SK-N-SH (cell line): ENCODE measurements around the gene SERTM1. TPM values are rescaled to one million over a fixed set of nuclear protein-coding genes. Genes with fewer than 3 reads are reported as not detected.

ENCODE experiments used
- CTCF ChIA-PET: fragments of 300-600, 350-600 bp; formaldehyde crosslinking; extraction: SDS; loops from one replicate; lab custom pipeline; 2021; lab: Yijun Ruan, JAX
- POLR2A ChIA-PET: fragments of 350-600 bp; sonication (Branson Sonifier 250); formaldehyde crosslinking; extraction: SDS; loops from one replicate; lab custom pipeline; 2020; ENCODE audit warnings: antibody characterized with exemption, inconsistent platforms; lab: Yijun Ruan, JAX
- DNase-seq: peaks from one replicate; pipeline ENCODE4 v3.0.0; 2012
- H2AFZ ChIP-seq: fragments of 200-600 bp; sonication (generic); 2 replicates; pipeline ENCODE4 v1.8.1; 2016; ENCODE audit warnings: antibody characterized with exemption, mild to moderate bottlenecking, low read depth
- H3F3A ChIP-seq: fragments of 200-600 bp; sonication (generic); replicated peaks from 2 replicates; pipeline ENCODE3; 2016; ENCODE audit warnings: antibody characterized with exemption, mild to moderate bottlenecking; ENCODE audit not compliant: insufficient read depth
- H3K27ac ChIP-seq, 2 experiments: fragments of 200-500 bp in 1 of 2; fragments of 200-600 bp in 1 of 2; sonication (Bioruptor generic) in 1 of 2; sonication (generic), shearing (Covaris generic) in 1 of 2; 2 replicates each; pipeline versions ENCODE4 v1.5.1 to v1.6.1; 2014 to 2016; ENCODE audit warnings: low read depth in 2 of 2, inconsistent platforms in 1 of 2, low read length in 1 of 2, mild to moderate bottlenecking in 1 of 2, mixed read lengths in 1 of 2
- H3K27me3 ChIP-seq: fragments of 200-600 bp; sonication (generic), shearing (Covaris generic); 2 replicates; pipeline ENCODE4 v1.6.1; 2016; ENCODE audit warnings: mixed run types; ENCODE audit not compliant: insufficient read depth
- H3K36me3 ChIP-seq, 2 experiments: fragments of 200-500 bp in 1 of 2; fragments of 200-600 bp in 1 of 2; sonication (Bioruptor generic) in 1 of 2; sonication (generic) in 1 of 2; replicated peaks in 1 of 2; 2 replicates each; pipeline versions ENCODE3 to v1.5.1; 2014 to 2016; ENCODE audit warnings: low read length in 1 of 2, mild to moderate bottlenecking in 1 of 2; ENCODE audit not compliant: insufficient read depth in 2 of 2, control insufficient read depth in 1 of 2
- H3K4me1 ChIP-seq, 2 experiments: fragments of 200-500 bp in 1 of 2; fragments of 200-600 bp in 1 of 2; sonication (Bioruptor generic) in 1 of 2; sonication (generic), shearing (Covaris generic) in 1 of 2; 2 replicates each; pipeline versions ENCODE4 v1.5.1 to v1.6.1; 2014 to 2016; ENCODE audit warnings: low read depth in 1 of 2, low read length in 1 of 2, mixed run types in 1 of 2; ENCODE audit not compliant: insufficient read depth in 2 of 2, control insufficient read depth in 1 of 2
- H3K4me2 ChIP-seq: fragments of 200-600 bp; sonication (generic), shearing (Covaris generic); 2 replicates; pipeline ENCODE4 v1.6.1; 2017; ENCODE audit warnings: mixed run types
- H3K4me3 ChIP-seq, 2 experiments: fragments of 200-500 bp in 1 of 2; fragments of 200-600 bp in 1 of 2; sonication (Bioruptor generic) in 1 of 2; sonication (generic), shearing (Covaris generic) in 1 of 2; 2 replicates each; pipeline versions ENCODE4 v1.5.1 to v1.8.1; 2014 to 2016; ENCODE audit warnings: low read depth in 2 of 2, inconsistent platforms in 1 of 2, low read length in 1 of 2, mild to moderate bottlenecking in 1 of 2, mixed read lengths in 1 of 2, moderate library complexity in 1 of 2
- H3K79me2 ChIP-seq: fragments of 200-600 bp; sonication (generic); 2 replicates; pipeline ENCODE4 v1.8.1; 2017; ENCODE audit warnings: mild to moderate bottlenecking; ENCODE audit not compliant: insufficient read depth
- H3K9ac ChIP-seq: fragments of 200-600 bp; sonication (generic); 2 replicates; pipeline ENCODE4 v1.6.1; 2017; ENCODE audit warnings: mixed run types
- H3K9me2 ChIP-seq: fragments of 200-600 bp; sonication (generic); 2 replicates; pipeline ENCODE4 v1.6.1; 2017; ENCODE audit warnings: mixed run types
- H3K9me3 ChIP-seq: fragments of 200-600 bp; sonication (generic); 2 replicates; pipeline ENCODE4 v1.6.1; 2017; ENCODE audit warnings: mixed run types, mild to moderate bottlenecking, moderate library complexity
- H4K20me1 ChIP-seq: fragments of 200-600 bp; sonication (generic); 2 replicates; pipeline ENCODE4 v1.6.1; 2017; ENCODE audit warnings: mild to moderate bottlenecking, mixed run types; ENCODE audit not compliant: insufficient read depth
- CHD2 ChIP-seq: fragments of 150-350 bp; IDR thresholded peaks from 2 replicates; pipeline ENCODE4 v1.6.1; 2018; ENCODE audit warnings: low read length; ENCODE audit not compliant: partially characterized antibody
- ELF1 ChIP-seq: IDR thresholded peaks from 2 replicates; pipeline ENCODE4 v1.4.0; 2012
- EZH2phosphoT487 ChIP-seq: fragments of 200-600 bp; sonication (generic); IDR thresholded peaks from 2 replicates; pipeline ENCODE4 v1.6.1; 2017; ENCODE audit warnings: low read depth, mixed run types, mild to moderate bottlenecking, antibody characterized with exemption, moderate library complexity, borderline replicate concordance
- FOXJ3 ChIP-seq: sonication (generic); formaldehyde crosslinking; IDR thresholded peaks from 2 replicates; pipeline ENCODE4 v1.5.1; 2020; ENCODE audit warnings: mild to moderate bottlenecking, missing genetic modification reagents
- GABPA ChIP-seq: IDR thresholded peaks from 2 replicates; pipeline ENCODE4 v1.4.0; 2012; ENCODE audit warnings: low read depth, mild to moderate bottlenecking
- GATA2 ChIP-seq: sonication (generic); formaldehyde crosslinking; IDR thresholded peaks from 2 replicates; pipeline ENCODE4 v1.5.0; 2020; ENCODE audit warnings: mild to moderate bottlenecking, missing genetic modification reagents
- MAX ChIP-seq: IDR thresholded peaks from 2 replicates; pipeline ENCODE4 v1.4.0; 2012; ENCODE audit warnings: low read depth
- NFIC ChIP-seq: IDR thresholded peaks from 2 replicates; pipeline ENCODE4 v1.4.0; 2012; ENCODE audit warnings: borderline replicate concordance
- POLR2AphosphoS5 ChIP-seq: IDR thresholded peaks from 2 replicates; pipeline ENCODE4 v1.6.1; 2012; ENCODE audit warnings: low read depth, low read length
- RAD21 ChIP-seq: IDR thresholded peaks from 2 replicates; pipeline ENCODE4 v1.6.1; 2012; ENCODE audit warnings: mild to moderate bottlenecking, low read length
- RFX5 ChIP-seq: IDR thresholded peaks from 2 replicates; pipeline ENCODE4 v1.6.1; 2012; ENCODE audit warnings: mild to moderate bottlenecking, improper control_type of control experiment, low read length
- RXRA ChIP-seq: IDR thresholded peaks from 2 replicates; pipeline ENCODE4 v1.4.0; 2012; ENCODE audit warnings: low read depth, mild to moderate bottlenecking, borderline replicate concordance
- SMC3 ChIP-seq: IDR thresholded peaks from 2 replicates; pipeline ENCODE4 v1.6.1; 2012; ENCODE audit warnings: low read depth, low read length, improper control_type of control experiment
- TAF1 ChIP-seq: IDR thresholded peaks from 2 replicates; pipeline ENCODE4 v1.6.1; 2012; ENCODE audit warnings: low read depth, mild to moderate bottlenecking, low read length, moderate library complexity, borderline replicate concordance
- USF1 ChIP-seq: IDR thresholded peaks from 2 replicates; pipeline ENCODE4 v1.4.0; 2012; ENCODE audit warnings: low read depth, borderline replicate concordance
- USF2 ChIP-seq: fragments of 150-350 bp; IDR thresholded peaks from 2 replicates; pipeline ENCODE4 v1.6.1; 2017; ENCODE audit warnings: antibody characterized with exemption, low read length, low read depth, borderline replicate concordance
- WGBS: methylation state at CpG from one replicate; pipeline ENCODE4 v1.1.6; 2017; ENCODE audit warnings: low lambda C conversion rate; 5-methylcytosine and 5-hydroxymethylcytosine counted together
- polyA plus RNA-seq, 3 experiments: library from polyadenylated mRNA; depleted of rRNA; stranded (reverse); fragments of >200 nt; gene quantifications; 2 replicates each; pipeline ENCODE4 v1.2.3, GENCODE V29; 2012
- TF ChIP-seq, protein P1 (sequence below): IDR thresholded peaks from 2 replicates; pipeline ENCODE4; 2012
- TF ChIP-seq, protein P2 (sequence below): fragments of 200-600 bp; sonication (generic); IDR thresholded peaks from 2 replicates; pipeline ENCODE4 v1.6.1; 2017; ENCODE audit warnings: antibody characterized with exemption, mild to moderate bottlenecking, moderate library complexity

Gene SERTM1
- polyA plus RNA-seq, 1 of the 3 experiments (the other 2 are of a cell fraction): 0.05 TPM

- Histone ChIP-seq H3K9me3 (no peaks in the 10 kb centered on the region), H3K4me1 (peaks cover 0 to 12% of the 10 kb centered on the region in 2 experiments; a peak in 1 of 4 replicates)
Observed at GRCh38 chr13:36718686-36719085, 44.9 kb downstream of the SERTM1 start.

GRCh38 chr13:36724141-36724540 lies 50.3 kb downstream of the SERTM1 start:
- Histone ChIP-seq H3K27ac (no peak overlapping the region), H3F3A (no peaks in the 10 kb centered on the region), H3K27me3 (no peaks in the 10 kb centered on the region), H3K4me2 (no peak overlapping the region), H3K9me3 (no peaks in the 10 kb centered on the region), H3K9me2 (no peaks in the 10 kb centered on the region), H2AFZ (no peak overlapping the region), H3K4me3 (no peak overlapping the region), H3K36me3 (no peaks in the 10 kb centered on the region), H3K4me1 (no peaks in the 10 kb centered on the region), H3K79me2 (no peaks in the 10 kb centered on the region), H3K9ac (no peak overlapping the region), H4K20me1 (no peaks in the 10 kb centered on the region)
- no peak for DNase-seq
- ChIA-PET POLR2A (no interaction called here), CTCF (interaction anchor here (2.6 kb wide), 1 partner anchor 12 kb away, joined by 12 read pairs; no protein-coding TSS in a partner anchor)
- TF ChIP-seq SMC3: no peak
- TF ChIP-seq, protein P1, sequence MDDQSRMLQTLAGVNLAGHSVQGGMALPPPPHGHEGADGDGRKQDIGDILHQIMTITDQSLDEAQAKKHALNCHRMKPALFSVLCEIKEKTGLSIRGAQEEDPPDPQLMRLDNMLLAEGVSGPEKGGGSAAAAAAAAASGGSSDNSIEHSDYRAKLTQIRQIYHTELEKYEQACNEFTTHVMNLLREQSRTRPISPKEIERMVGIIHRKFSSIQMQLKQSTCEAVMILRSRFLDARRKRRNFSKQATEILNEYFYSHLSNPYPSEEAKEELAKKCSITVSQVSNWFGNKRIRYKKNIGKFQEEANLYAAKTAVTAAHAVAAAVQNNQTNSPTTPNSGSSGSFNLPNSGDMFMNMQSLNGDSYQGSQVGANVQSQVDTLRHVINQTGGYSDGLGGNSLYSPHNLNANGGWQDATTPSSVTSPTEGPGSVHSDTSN: no peak
- no peak for TF ChIP-seq USF1
- TF ChIP-seq EZH2phosphoT487: no peak
- no peak for TF ChIP-seq RFX5
- TF ChIP-seq POLR2AphosphoS5: no peak
- no peak for TF ChIP-seq FOXJ3 (CRISPR knock-in tag)
- TF ChIP-seq TAF1: no peak
- no peak for TF ChIP-seq USF2
- no peak for TF ChIP-seq GABPA
- TF ChIP-seq, protein P2, sequence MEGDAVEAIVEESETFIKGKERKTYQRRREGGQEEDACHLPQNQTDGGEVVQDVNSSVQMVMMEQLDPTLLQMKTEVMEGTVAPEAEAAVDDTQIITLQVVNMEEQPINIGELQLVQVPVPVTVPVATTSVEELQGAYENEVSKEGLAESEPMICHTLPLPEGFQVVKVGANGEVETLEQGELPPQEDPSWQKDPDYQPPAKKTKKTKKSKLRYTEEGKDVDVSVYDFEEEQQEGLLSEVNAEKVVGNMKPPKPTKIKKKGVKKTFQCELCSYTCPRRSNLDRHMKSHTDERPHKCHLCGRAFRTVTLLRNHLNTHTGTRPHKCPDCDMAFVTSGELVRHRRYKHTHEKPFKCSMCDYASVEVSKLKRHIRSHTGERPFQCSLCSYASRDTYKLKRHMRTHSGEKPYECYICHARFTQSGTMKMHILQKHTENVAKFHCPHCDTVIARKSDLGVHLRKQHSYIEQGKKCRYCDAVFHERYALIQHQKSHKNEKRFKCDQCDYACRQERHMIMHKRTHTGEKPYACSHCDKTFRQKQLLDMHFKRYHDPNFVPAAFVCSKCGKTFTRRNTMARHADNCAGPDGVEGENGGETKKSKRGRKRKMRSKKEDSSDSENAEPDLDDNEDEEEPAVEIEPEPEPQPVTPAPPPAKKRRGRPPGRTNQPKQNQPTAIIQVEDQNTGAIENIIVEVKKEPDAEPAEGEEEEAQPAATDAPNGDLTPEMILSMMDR: no peak
- no peak for TF ChIP-seq RXRA
- TF ChIP-seq MAX: no peak
- TF ChIP-seq RAD21: no peak
- no peak for TF ChIP-seq GATA2 (CRISPR knock-in tag)
- TF ChIP-seq CHD2: no peak
- WGBS: 13% methylated on average over 2 of the region's 2 CpGs

More at GRCh38 chr13:36718686-36719085, 44.9 kb downstream of the SERTM1 start:
- no peaks in the 10 kb centered on the region for H3K27me3 ChIP-seq
- POLR2A ChIA-PET: no interaction called here
- H3K27ac ChIP-seq: no peak overlapping the region
- CTCF ChIA-PET: interaction anchor here (1.1 to 2.0 kb wide), 2 partner anchors 18 to 299 kb away, joined by 4 to 13 read pairs; no protein-coding TSS in a partner anchor
- H4K20me1 ChIP-seq: no peaks in the 10 kb centered on the region
- no peak for DNase-seq
- H3K79me2 ChIP-seq: no peaks in the 10 kb centered on the region
- no peak overlapping the region for H2AFZ ChIP-seq
- H3K4me2 ChIP-seq: no peak overlapping the region
- no peak for TF ChIP-seq ELF1
- no peak for TF ChIP-seq POLR2AphosphoS5
- no peak for TF ChIP-seq CHD2
- TF ChIP-seq, protein P1: no peak
- TF ChIP-seq NFIC: no peak
- TF ChIP-seq SMC3: no peak
- TF ChIP-seq GATA2 (CRISPR knock-in tag): no peak
- TF ChIP-seq RFX5: no peak
- H3K9me2 ChIP-seq: no peaks in the 10 kb centered on the region
- WGBS: 32% methylated on average over 4 of the region's 4 CpGs
- no peaks in the 10 kb centered on the region for H3K36me3 ChIP-seq
- no peaks in the 10 kb centered on the region for H3F3A ChIP-seq
- no peak overlapping the region for H3K9ac ChIP-seq
- H3K4me3 ChIP-seq: no peak overlapping the region
